NCI-H1417 (cell line): ENCODE results near the gene RHOF.
A peak's percentile ranks its signal among the peaks of the same experiment; 100 is the strongest.

ENCODE experiments used
- DNase-seq, 3 experiments: peaks; one replicate each; lab custom pipeline; 2025; lab: John Stamatoyannopoulos, UW

RHOF gene

GRCh38 chr12:121793440-121793837 is at the start of gene RHOF:
RHOF (minus strand) TSS chr12:121793688; CDS start chr12:121793633, 55 bp downstream.
- DNase-seq, result peak in 1 of 3 experiments; percentile 26

GRCh38 chr12:121839993-121840761 is 46.7 kb upstream of the RHOF start:
- no peak for DNase-seq

- DNase-seq, result peak; percentile 89 to 99 (median 95)
Measured at GRCh38 chr12:121839106-121839992, 45.9 kb upstream of the RHOF start.

GRCh38 chr12:121838126-121838525 is 44.6 kb upstream of the RHOF start:
- DNase-seq, result no peak

GRCh38 chr12:121837680-121838079 is 44.2 kb upstream of the RHOF start:
- DNase-seq, result no peak

GRCh38 chr12:121831571-121832245 is 38.2 kb upstream of the RHOF start:
- no peak for DNase-seq

GRCh38 chr12:121830588-121831265 is 37.2 kb upstream of the RHOF start:
- DNase-seq, result no peak

GRCh38 chr12:121830134-121830533 is 36.6 kb upstream of the RHOF start:
- no peak for DNase-seq

GRCh38 chr12:121829250-121829918 is 35.9 kb upstream of the RHOF start:
- peak in 1 of 3 experiments; percentile 18 for DNase-seq

GRCh38 chr12:121828826-121829225 is 35.3 kb upstream of the RHOF start:
- DNase-seq, result no peak

- no peak for DNase-seq
Measured at GRCh38 chr12:121828306-121828705, 34.8 kb upstream of the RHOF start.

- DNase-seq, result no peak
Measured at GRCh38 chr12:121827351-121828099, 34.0 kb upstream of the RHOF start.

- no peak for DNase-seq
Measured at GRCh38 chr12:121826318-121827150, 33.0 kb upstream of the RHOF start.

GRCh38 chr12:121825041-121825523 is 31.6 kb upstream of the RHOF start:
- no peak for DNase-seq

- DNase-seq, result no peak
Measured at GRCh38 chr12:121823727-121824115, 30.2 kb upstream of the RHOF start.

- no peak for DNase-seq
Measured at GRCh38 chr12:121823101-121823726, 29.7 kb upstream of the RHOF start.

GRCh38 chr12:121822393-121823100 is 29.1 kb upstream of the RHOF start:
- no peak for DNase-seq

GRCh38 chr12:121820056-121820455 is 26.6 kb upstream of the RHOF start:
- no peak for DNase-seq
